GM12865 (cell line): Measurements from ENCODE around the gene FAM131B.

Experiments
- DNase-seq: peaks from one replicate; pipeline ENCODE4 v3.0.0; 2010; ENCODE audit warnings: low read depth
- H3K4me3 ChIP-seq: 2 replicates; pipeline ENCODE4 v1.5.1; 2011; ENCODE audit warnings: mild to moderate bottlenecking, low read depth, low read length, control low read depth
- CTCF ChIP-seq: IDR thresholded peaks from 2 replicates; pipeline ENCODE4 v1.5.1; 2011; ENCODE audit warnings: low read length, control low read depth, low read depth, inconsistent platforms; ENCODE audit not compliant: insufficient read depth; ENCODE audit errors: missing control alignments

Gene FAM131B

GRCh38 chr7:143389316-143390103 is 27.0 kb upstream of the FAM131B start:
- no peak for TF ChIP-seq CTCF
- no peak overlapping the region for H3K4me3 ChIP-seq
- no peak for DNase-seq

GRCh38 chr7:143388491-143389101 is 26.1 kb upstream of the FAM131B start:
- no peak overlapping the region for H3K4me3 ChIP-seq
- TF ChIP-seq CTCF: no peak
- no peak for DNase-seq

GRCh38 chr7:143388051-143388450 is 25.5 kb upstream of the FAM131B start:
- no peak overlapping the region for H3K4me3 ChIP-seq
- TF ChIP-seq CTCF: no peak
- DNase-seq: no peak

GRCh38 chr7:143387156-143387975 is 24.9 kb upstream of the FAM131B start:
- no peak for TF ChIP-seq CTCF
- no peak overlapping the region for H3K4me3 ChIP-seq
- no peak for DNase-seq

GRCh38 chr7:143385891-143386781 is 23.6 kb upstream of the FAM131B start:
- no peak for DNase-seq
- no peak overlapping the region for H3K4me3 ChIP-seq
- TF ChIP-seq CTCF: no peak
